Endothelial cell of umbilical vein (primary cell): Measurements from ENCODE around the gene CHRNB1. TPM values are rescaled to one million over a fixed set of nuclear protein-coding genes. Genes with fewer than 3 reads are reported as not detected.
"Not testable (repeated sequence)": the region's sequence is repeated elsewhere in the genome, so short reads cannot be mapped to it uniquely, and the experiment has no call there.

Experiments
- BruUV-seq: library from RNA; stranded (reverse); fragments of 400-500 nt; replicated peaks from 2 replicates; lab custom pipeline; 2021; lab: Mats Ljungman, UMichigan
- CTCF ChIA-PET: fragments of 300-600, 350-600 bp; sonication (Branson Sonifier 250); formaldehyde crosslinking; loops from one replicate; lab custom pipeline; 2021; ENCODE audit warnings: antibody characterized with exemption, inconsistent platforms; lab: Charles Lee
- POLR2A ChIA-PET: fragments of 300-600, 350-600 bp; sonication (Branson Sonifier 250); formaldehyde crosslinking; loops from one replicate; lab custom pipeline; 2021; ENCODE audit warnings: antibody characterized with exemption, inconsistent platforms; lab: Charles Lee
- DNase-seq: peaks from one replicate; pipeline ENCODE4 v3.0.0-alpha.2; 2011; ENCODE audit warnings: low read depth, low spot score
- FAIRE-seq: peaks from 2 replicates; lab custom pipeline; 2011; peaks lifted over from hg19 to GRCh38; lab: Jason Lieb, UNC
- H2AFZ ChIP-seq: 2 replicates; pipeline ENCODE4 v1.6.0; 2012; ENCODE audit warnings: low read depth, low read length, control low read depth, inconsistent platforms
- H3K27ac ChIP-seq: 2 replicates; pipeline ENCODE4 v1.5.1; 2011; ENCODE audit warnings: low read depth, mild to moderate bottlenecking, control low read depth, low read length, moderate library complexity; ENCODE audit not compliant: insufficient read depth
- H3K27me3 ChIP-seq, 2 experiments: 2 replicates each; pipeline versions ENCODE4 v1.6.0 to v1.6.1; 2011; ENCODE audit warnings: low read length in 2 of 2, mixed read lengths in 1 of 2; ENCODE audit not compliant: control insufficient read depth in 2 of 2, insufficient read depth in 2 of 2
- H3K36me3 ChIP-seq, 2 experiments: 2 replicates in 1 of 2; 3 replicates in 1 of 2; pipeline ENCODE4 v1.5.1; 2011; ENCODE audit warnings: low read length in 2 of 2, mild to moderate bottlenecking in 1 of 2, moderate library complexity in 1 of 2; ENCODE audit not compliant: control insufficient read depth in 2 of 2, insufficient read depth in 2 of 2; ENCODE audit errors: extremely low read depth in 1 of 2
- H3K4me1 ChIP-seq: 3 replicates; pipeline ENCODE4 v1.5.1; 2011; ENCODE audit warnings: mild to moderate bottlenecking, low read length; ENCODE audit not compliant: control insufficient read depth, insufficient read depth; ENCODE audit errors: extremely low read depth
- H3K4me2 ChIP-seq: 2 replicates; pipeline ENCODE4 v1.6.1; 2011; ENCODE audit warnings: low read length, control low read depth, mixed read lengths; ENCODE audit not compliant: insufficient read depth
- H3K4me3 ChIP-seq, 3 experiments: fragments of 200-600 bp in 1 of 3; sonication (generic), shearing (Covaris generic) in 1 of 3; replicated peaks in 1 of 3; 2 replicates each; pipeline ENCODE4 v1.5.1; 2011 to 2016; ENCODE audit warnings: control low read depth in 3 of 3, low read length in 3 of 3, mild to moderate bottlenecking in 2 of 3, inconsistent platforms in 1 of 3, low read depth in 1 of 3, moderate library complexity in 1 of 3; ENCODE audit not compliant: insufficient read depth in 1 of 3
- H3K79me2 ChIP-seq: 2 replicates; pipeline ENCODE4 v1.6.0; 2012; ENCODE audit warnings: low read length, inconsistent platforms; ENCODE audit not compliant: control insufficient read depth, insufficient read depth
- H3K9ac ChIP-seq: replicated peaks from 2 replicates; pipeline ENCODE3; 2011; ENCODE audit warnings: low read length, control low read depth; ENCODE audit not compliant: insufficient read depth; ENCODE audit errors: extremely low read depth
- H3K9me1 ChIP-seq: replicated peaks from 3 replicates; pipeline ENCODE4 v1.6.0; 2011; ENCODE audit warnings: mild to moderate bottlenecking, low read length; ENCODE audit not compliant: control insufficient read depth, insufficient read depth; ENCODE audit errors: extremely low read depth
- H3K9me3 ChIP-seq: replicated peaks from 2 replicates; pipeline ENCODE4 v1.5.1; 2012; ENCODE audit warnings: low read length, inconsistent platforms; ENCODE audit not compliant: control insufficient read depth, insufficient read depth
- H4K20me1 ChIP-seq: replicated peaks from 2 replicates; pipeline ENCODE3; 2011; ENCODE audit warnings: mild to moderate bottlenecking, low read length; ENCODE audit not compliant: control insufficient read depth, insufficient read depth; ENCODE audit errors: extremely low read depth
- dilution Hi-C: fragments of 300-500 bp; cut with MboI; formaldehyde crosslinking; loops from one replicate; pipeline ENCODE4 v1.15.0; 2019; ENCODE audit warnings: low sequenced_read_pairs; ENCODE audit not compliant: extremely low pct_ligation_motif_present
- intact Hi-C: fragments of 100-400 bp; cut with micrococcal nuclease; formaldehyde crosslinking; loops from one replicate; pipeline ENCODE4 v1.10.0; 2022
- polyA plus RNA-seq, 4 experiments: library from polyadenylated mRNA; depleted of rRNA in 3 of 4; stranded (reverse) in 3 of 4; unstranded in 1 of 4; fragments of >200 nt; gene quantifications; 2 replicates each; pipeline versions ENCODE4 v1.2.1 to v1.2.3, GENCODE V29; 2011 to 2012; ENCODE audit warnings: missing spikeins in 1 of 4
- total RNA-seq: library from RNA; stranded (reverse); gene quantifications from 2 replicates; pipeline ENCODE4 v1.2.3, GENCODE V29; 2021

Gene CHRNB1
- total and polyA plus RNA-seq, 2 donors (not counting 3 experiments of a cell fraction or from before 2014, with no cell fraction given) = 5.6 to 9.3 TPM

DNA sequence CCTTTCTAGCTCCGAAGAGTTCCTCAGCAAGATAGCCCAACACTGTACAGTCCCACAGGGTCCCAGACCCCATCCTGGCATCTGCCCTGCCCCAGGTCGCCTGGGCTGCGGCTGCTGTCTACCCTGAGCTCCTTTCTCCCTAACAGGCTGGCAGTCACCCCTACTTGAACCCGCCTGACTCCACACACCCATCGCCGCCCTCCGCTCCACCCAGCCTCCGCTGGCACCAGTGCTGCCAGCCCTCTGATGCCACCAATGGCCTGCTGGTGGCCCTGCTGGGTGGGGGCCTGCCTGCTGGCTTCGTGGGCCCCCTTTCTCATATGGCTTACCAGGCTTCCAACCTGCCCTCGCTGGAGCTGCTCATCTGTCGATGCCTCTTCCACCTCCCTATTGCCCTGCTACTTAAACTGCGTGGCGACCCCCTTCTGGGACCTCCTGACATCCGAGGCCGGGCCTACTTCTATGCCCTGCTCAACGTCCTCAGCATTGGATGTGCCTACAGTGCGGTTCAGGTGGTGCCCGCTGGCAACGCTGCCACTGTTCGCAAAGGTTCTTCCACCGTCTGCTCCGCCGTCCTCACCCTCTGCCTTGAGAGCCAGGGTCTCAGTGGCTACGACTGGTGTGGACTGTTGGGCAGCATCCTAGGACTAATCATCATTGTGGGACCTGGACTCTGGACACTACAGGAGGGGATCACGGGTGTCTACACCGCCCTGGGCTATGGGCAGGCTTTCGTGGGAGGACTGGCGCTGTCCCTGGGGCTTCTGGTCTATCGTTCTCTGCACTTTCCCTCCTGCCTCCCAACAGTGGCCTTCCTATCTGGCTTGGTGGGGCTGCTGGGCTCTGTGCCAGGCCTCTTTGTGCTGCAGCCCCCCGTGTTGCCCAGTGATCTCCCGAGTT lies 37.2 kb downstream of the CHRNB1 start:
- dilution Hi-C loops, H3K36me3 ChIP-seq, H3K9me1 ChIP-seq, H3K4me3 ChIP-seq, CTCF ChIA-PET, H3K9ac ChIP-seq, H3K9me3 ChIP-seq, H2AFZ ChIP-seq, H3K27me3 ChIP-seq, H4K20me1 ChIP-seq, DNase-seq, POLR2A ChIA-PET, BruUV-seq, H3K27ac ChIP-seq, H3K4me2 ChIP-seq, FAIRE-seq: not testable (repeated sequence)
- intact Hi-C loops = loop anchor here (10.0 kb wide), 1 partner anchor 203 kb away; the partner anchor contains the start of genes TP53 and WRAP53
- Histone ChIP-seq H3K79me2 (peaks cover 44% of the 10 kb centered on the region), H3K4me1 (peaks cover 35% of the 10 kb centered on the region)

DNA sequence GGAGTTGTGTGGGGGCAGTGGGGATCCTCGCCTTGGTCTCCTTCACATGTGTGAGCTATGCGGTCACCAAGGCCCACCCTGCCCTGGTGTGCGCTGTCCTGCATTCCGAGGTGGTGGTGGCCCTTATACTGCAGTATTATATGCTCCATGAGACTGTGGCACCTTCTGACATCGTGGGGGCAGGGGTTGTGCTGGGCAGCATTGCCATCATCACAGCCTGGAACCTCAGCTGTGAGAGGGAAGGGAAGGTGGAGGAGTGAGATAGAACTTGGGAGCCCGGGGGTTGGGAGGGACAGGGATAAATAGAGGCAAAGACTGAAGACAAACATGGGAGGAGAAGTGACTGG lies 37.9 kb downstream of the CHRNB1 start:
- H4K20me1 ChIP-seq, CTCF ChIA-PET, H3K4me2 ChIP-seq, H3K27me3 ChIP-seq, dilution Hi-C loops, FAIRE-seq, H3K9me3 ChIP-seq, H3K9ac ChIP-seq, H3K4me3 ChIP-seq, DNase-seq, H3K27ac ChIP-seq, H3K36me3 ChIP-seq, BruUV-seq, H2AFZ ChIP-seq, H3K9me1 ChIP-seq, POLR2A ChIA-PET: not testable (repeated sequence)
- Histone ChIP-seq H3K79me2 (peaks cover 44% of the 10 kb centered on the region), H3K4me1 (peaks cover 34% of the 10 kb centered on the region)
- intact Hi-C loops = loop anchor here (10.0 kb wide), 1 partner anchor 202 kb away; the partner anchor contains the start of genes TP53 and WRAP53
